Neural progenitor cell (in vitro differentiated cells): ENCODE measurements around the gene TTC19.

Experiments used
- EZH2 ChIP-seq: fragments of 200-600 bp; sonication (generic); IDR thresholded peaks from 2 replicates; pipeline ENCODE4 v1.6.1; 2017; ENCODE audit warnings: antibody characterized with exemption, mild to moderate bottlenecking, moderate library complexity
- EZH2phosphoT487 ChIP-seq: fragments of 200-600 bp; sonication (generic); IDR thresholded peaks from 2 replicates; pipeline ENCODE4 v1.6.1; 2017; ENCODE audit warnings: antibody characterized with exemption
- TF ChIP-seq, protein P1 (sequence below): fragments of 200-600 bp; sonication (generic); IDR thresholded peaks from 2 replicates; pipeline ENCODE4 v1.5.1; 2017; ENCODE audit warnings: antibody characterized with exemption, mild to moderate bottlenecking

DNA sequence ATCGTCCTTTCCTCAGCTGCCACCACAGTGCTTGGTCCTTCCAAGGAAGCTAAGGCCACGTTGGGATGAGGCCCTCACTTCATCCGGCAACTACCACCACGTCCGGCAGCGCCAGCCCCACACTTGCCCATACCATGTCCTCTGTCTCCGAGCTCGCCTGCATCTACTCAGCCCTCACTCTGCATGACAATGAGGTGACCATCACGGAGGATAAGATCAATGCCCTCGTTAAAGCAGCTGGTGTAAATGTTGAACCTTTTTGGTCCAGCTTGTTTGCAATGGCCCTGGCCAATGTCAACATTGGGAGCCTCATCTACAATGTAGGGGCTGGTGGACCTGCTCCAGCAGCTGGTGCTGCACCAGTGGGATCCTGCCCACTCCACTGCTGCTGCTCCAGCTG lies 44.9 kb downstream of the TTC19 start:
- TF ChIP-seq, protein P1, sequence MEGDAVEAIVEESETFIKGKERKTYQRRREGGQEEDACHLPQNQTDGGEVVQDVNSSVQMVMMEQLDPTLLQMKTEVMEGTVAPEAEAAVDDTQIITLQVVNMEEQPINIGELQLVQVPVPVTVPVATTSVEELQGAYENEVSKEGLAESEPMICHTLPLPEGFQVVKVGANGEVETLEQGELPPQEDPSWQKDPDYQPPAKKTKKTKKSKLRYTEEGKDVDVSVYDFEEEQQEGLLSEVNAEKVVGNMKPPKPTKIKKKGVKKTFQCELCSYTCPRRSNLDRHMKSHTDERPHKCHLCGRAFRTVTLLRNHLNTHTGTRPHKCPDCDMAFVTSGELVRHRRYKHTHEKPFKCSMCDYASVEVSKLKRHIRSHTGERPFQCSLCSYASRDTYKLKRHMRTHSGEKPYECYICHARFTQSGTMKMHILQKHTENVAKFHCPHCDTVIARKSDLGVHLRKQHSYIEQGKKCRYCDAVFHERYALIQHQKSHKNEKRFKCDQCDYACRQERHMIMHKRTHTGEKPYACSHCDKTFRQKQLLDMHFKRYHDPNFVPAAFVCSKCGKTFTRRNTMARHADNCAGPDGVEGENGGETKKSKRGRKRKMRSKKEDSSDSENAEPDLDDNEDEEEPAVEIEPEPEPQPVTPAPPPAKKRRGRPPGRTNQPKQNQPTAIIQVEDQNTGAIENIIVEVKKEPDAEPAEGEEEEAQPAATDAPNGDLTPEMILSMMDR = no peak
- no peak for TF ChIP-seq EZH2
- no peak for TF ChIP-seq EZH2phosphoT487
